ENCODE data around the gene PTBP3. TPM values are rescaled to one million over a fixed set of nuclear protein-coding genes. Genes with fewer than 3 reads are reported as not detected.

The PTBP3 gene
- total RNA-seq, 1 experiment from 2014 or later, result 73.1 TPM

DNA sequence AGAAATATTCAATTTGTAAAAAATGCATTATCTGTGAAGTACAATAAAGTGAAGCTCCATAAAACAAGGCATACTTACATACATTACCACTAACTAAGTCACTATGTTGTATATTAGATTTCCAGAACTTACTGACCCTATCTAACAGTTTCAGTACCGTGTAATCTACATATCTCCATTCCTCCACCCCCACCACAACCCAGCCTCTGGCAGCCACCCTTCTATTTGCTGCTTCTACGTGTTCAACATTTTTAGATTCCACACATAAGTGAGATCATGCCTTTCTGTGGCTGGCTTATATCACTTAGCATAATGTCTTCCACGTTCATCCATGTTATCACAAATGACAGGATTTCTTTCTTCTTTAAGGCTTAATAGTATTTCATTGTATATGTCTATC, 31.3 kb upstream of the PTBP3 start:
- CTCF ChIA-PET, result interaction anchor here (0.7 kb wide), 1 partner anchor 140 kb away, joined by 8 read pairs; no protein-coding TSS in a partner anchor
- intact Hi-C loops (cut with micrococcal nuclease; ENCODE audit: unreplicated experiment), result loop anchor here (5.0 kb wide), 1 partner anchor 602 kb away; no protein-coding TSS in a partner anchor
- peaks cover 5% of the 10 kb centered on the region for H3K9me3 Mint-ChIP-seq (ENCODE audit: low read depth, unreplicated experiment)

DNA sequence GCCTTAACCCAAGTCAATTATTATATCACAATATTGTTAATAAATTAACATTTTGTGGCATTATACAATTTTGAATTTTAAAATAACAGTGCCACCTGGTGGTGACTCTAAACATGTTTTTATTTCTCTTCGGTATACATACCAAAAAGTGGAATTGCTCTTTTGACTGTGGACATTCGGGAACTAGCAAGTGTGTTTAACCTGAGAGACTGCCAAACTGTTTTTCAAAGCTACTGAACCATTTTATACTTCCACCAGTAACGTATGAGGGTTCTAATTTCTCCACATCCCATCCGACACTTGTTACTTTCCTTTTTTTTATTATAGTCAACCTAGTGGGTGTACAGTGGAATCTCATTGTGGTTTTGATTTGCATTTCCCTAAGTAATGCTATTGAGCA, 28.2 kb upstream of the PTBP3 start:
- no TSS peak for BruUV-seq (replicated peaks)
- no peak overlapping the region for H3K27ac Mint-ChIP-seq (ENCODE audit: unreplicated experiment)
- H3K9me3 Mint-ChIP-seq (ENCODE audit: low read depth, unreplicated experiment), result peaks cover 3% of the 10 kb centered on the region
- peak; percentile 12 for DNase-seq
- H3K36me3 Mint-ChIP-seq (ENCODE audit: insufficient read depth, unreplicated experiment), result no peaks in the 10 kb centered on the region
- H3K27me3 Mint-ChIP-seq (ENCODE audit: unreplicated experiment), result no peaks in the 10 kb centered on the region
- intact Hi-C loops (cut with micrococcal nuclease; ENCODE audit: unreplicated experiment), result loop anchor here (1.0 to 5.0 kb wide), 4 partner anchors 248 to 599 kb away; no protein-coding TSS in a partner anchor
- no peak for TF ChIP-seq CTCF (IDR thresholded peaks at IDR 0.05; ENCODE audit: unreplicated experiment)
- CTCF ChIA-PET, result no interaction called here
- H3K4me3 Mint-ChIP-seq (ENCODE audit: low read depth, unreplicated experiment), result no peak overlapping the region
- H3K4me1 Mint-ChIP-seq (ENCODE audit: low read depth, unreplicated experiment), result no peaks in the 10 kb centered on the region

More for the DNA sequence above, 31.3 kb upstream of the PTBP3 start:
- TF ChIP-seq CTCF (IDR thresholded peaks at IDR 0.05; ENCODE audit: unreplicated experiment), result no peak
- Mint-ChIP-seq H3K27me3 (ENCODE audit: unreplicated experiment) (no peaks in the 10 kb centered on the region), H3K27ac (ENCODE audit: unreplicated experiment) (no peak overlapping the region), H3K36me3 (ENCODE audit: insufficient read depth, unreplicated experiment) (peaks cover 5% of the 10 kb centered on the region), H3K4me1 (ENCODE audit: low read depth, unreplicated experiment) (no peaks in the 10 kb centered on the region), H3K4me3 (ENCODE audit: low read depth, unreplicated experiment) (no peak overlapping the region)
- DNase-seq, result no peak
- no TSS peak for BruUV-seq (replicated peaks)

DNA sequence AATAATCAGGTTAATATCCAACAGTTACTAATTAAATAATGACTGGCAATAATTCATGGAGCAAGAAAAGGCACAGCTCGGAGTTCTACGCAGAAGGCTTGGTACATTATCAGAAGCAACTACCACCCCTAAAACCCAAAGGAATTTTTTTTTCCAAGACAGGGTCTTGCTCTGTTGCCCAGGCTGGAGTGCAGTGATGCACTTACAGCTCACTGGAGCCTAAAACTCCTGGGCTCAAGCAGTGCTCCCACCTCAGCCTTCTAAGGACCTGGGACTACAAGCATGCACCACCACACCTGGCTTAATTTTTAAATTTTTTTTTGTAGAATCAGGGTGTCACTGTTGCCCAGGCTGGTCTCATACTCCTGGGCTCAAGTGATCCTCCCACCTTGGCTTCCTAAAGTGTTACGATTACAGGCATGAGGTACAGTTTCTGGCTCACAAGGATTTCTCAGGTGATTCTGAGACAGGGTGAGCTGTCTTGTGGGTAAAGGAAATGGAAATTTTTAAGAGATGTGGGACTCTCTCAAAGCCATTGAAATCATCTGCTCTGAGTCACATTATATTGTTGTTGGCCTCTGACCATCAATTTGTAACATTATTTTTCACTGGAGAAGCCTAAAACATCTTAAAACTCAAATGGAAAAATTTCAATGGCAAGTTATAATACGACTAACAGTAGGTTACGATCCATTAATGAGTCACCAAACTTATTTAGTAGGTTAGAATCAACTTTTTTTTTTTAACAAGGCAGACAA, 26.8 kb upstream of the PTBP3 start:
- CTCF ChIA-PET, result interaction anchor here (0.6 to 1.4 kb wide), 2 partner anchors 247 to 374 kb away, joined by 5 to 6 read pairs; no protein-coding TSS in a partner anchor
- Mint-ChIP-seq H3K4me3 (ENCODE audit: low read depth, unreplicated experiment) (no peak overlapping the region), H3K9me3 (ENCODE audit: low read depth, unreplicated experiment) (no peaks in the 10 kb centered on the region), H3K36me3 (ENCODE audit: insufficient read depth, unreplicated experiment) (no peaks in the 10 kb centered on the region), H3K27ac (ENCODE audit: unreplicated experiment) (no peak overlapping the region), H3K4me1 (ENCODE audit: low read depth, unreplicated experiment) (no peaks in the 10 kb centered on the region), H3K27me3 (ENCODE audit: unreplicated experiment) (no peaks in the 10 kb centered on the region)
- no TSS peak for BruUV-seq (replicated peaks)
- DNase-seq, result no peak
- intact Hi-C loops (cut with micrococcal nuclease; ENCODE audit: unreplicated experiment), result loop anchor here (2.0 to 5.0 kb wide), 3 partner anchors 265 to 598 kb away; no protein-coding TSS in a partner anchor
- no peak for TF ChIP-seq CTCF (IDR thresholded peaks at IDR 0.05; ENCODE audit: unreplicated experiment)

GRCh38 chr9:112355427-112355897, 22.0 kb upstream of the PTBP3 start:
- intact Hi-C loops (cut with micrococcal nuclease; ENCODE audit: unreplicated experiment), result no loop called here
- H3K4me1 Mint-ChIP-seq (ENCODE audit: low read depth, unreplicated experiment), result no peaks in the 10 kb centered on the region
- no peaks in the 10 kb centered on the region for H3K9me3 Mint-ChIP-seq (ENCODE audit: low read depth, unreplicated experiment)
- H3K27me3 Mint-ChIP-seq (ENCODE audit: unreplicated experiment), result no peaks in the 10 kb centered on the region
- CTCF ChIA-PET, result interaction anchor here (0.6 kb wide), 1 partner anchor 88 kb away, joined by 3 read pairs; no protein-coding TSS in a partner anchor
- DNase-seq, result no peak
- no peaks in the 10 kb centered on the region for H3K36me3 Mint-ChIP-seq (ENCODE audit: insufficient read depth, unreplicated experiment)
- TF ChIP-seq CTCF (IDR thresholded peaks at IDR 0.05; ENCODE audit: unreplicated experiment), result no peak
- no peak overlapping the region for H3K4me3 Mint-ChIP-seq (ENCODE audit: low read depth, unreplicated experiment)
- BruUV-seq (replicated peaks), result no TSS peak
- H3K27ac Mint-ChIP-seq (ENCODE audit: unreplicated experiment), result no peak overlapping the region

All from Calu3 (cell line).